H9 (cell line): ENCODE measurements around the gene SYT7. TPM values are rescaled to one million over a fixed set of nuclear protein-coding genes. Genes with fewer than 3 reads are reported as not detected.

Experiments
- DNase-seq: peaks from one replicate; pipeline ENCODE4 v3.0.0-alpha.2; 2017
- H2AFZ ChIP-seq: one replicate; pipeline ENCODE4 v1.6.1; 2013; ENCODE audit warnings: mild to moderate bottlenecking, low read length, control low read depth, moderate library complexity
- H2AK5ac ChIP-seq: 2 replicates; pipeline ENCODE4 v1.6.1; 2013; ENCODE audit warnings: low read length, control low read depth, mixed read lengths; ENCODE audit not compliant: insufficient read length
- H2BK120ac ChIP-seq: one replicate; pipeline ENCODE4 v1.6.1; 2013; ENCODE audit warnings: low read depth, mild to moderate bottlenecking, low read length, control low read depth, inconsistent platforms; ENCODE audit not compliant: poor library complexity, severe bottlenecking
- H2BK12ac ChIP-seq: 2 replicates; pipeline ENCODE4 v1.6.1; 2013; ENCODE audit warnings: low read length, control low read depth, mixed read lengths, low read depth; ENCODE audit not compliant: insufficient read length
- H2BK15ac ChIP-seq: 2 replicates; pipeline ENCODE4 v1.6.1; 2013; ENCODE audit warnings: low read depth, low read length, control low read depth
- H2BK20ac ChIP-seq: one replicate; pipeline ENCODE4 v1.6.1; 2013; ENCODE audit warnings: low read depth, mild to moderate bottlenecking, low read length, control low read depth, inconsistent platforms; ENCODE audit not compliant: poor library complexity, severe bottlenecking
- H2BK5ac ChIP-seq: 2 replicates; pipeline ENCODE4 v1.6.1; 2013; ENCODE audit warnings: low read length, control low read depth, mixed read lengths; ENCODE audit not compliant: insufficient read length
- H3K14ac ChIP-seq: 2 replicates; pipeline ENCODE4 v1.6.1; 2013; ENCODE audit warnings: low read length, control low read depth; ENCODE audit not compliant: insufficient read depth
- H3K18ac ChIP-seq: 2 replicates; pipeline ENCODE4 v1.6.1; 2013; ENCODE audit warnings: low read depth, mild to moderate bottlenecking, mixed read lengths, low read length, control low read depth; ENCODE audit not compliant: insufficient read length
- H3K23ac ChIP-seq: 2 replicates; pipeline ENCODE4 v1.6.1; 2013; ENCODE audit warnings: low read length, control low read depth, mixed read lengths, low read depth; ENCODE audit not compliant: insufficient read length
- H3K23me2 ChIP-seq: 2 replicates; pipeline ENCODE4 v1.6.1; 2013; ENCODE audit warnings: low read depth, mild to moderate bottlenecking, mixed read lengths, low read length, control low read depth; ENCODE audit not compliant: insufficient read length, poor library complexity, severe bottlenecking
- H3K27ac ChIP-seq: 2 replicates; pipeline ENCODE4 v1.5.1; 2013; ENCODE audit warnings: low read length, control low read depth, mixed read lengths, low read depth; ENCODE audit not compliant: insufficient read length
- H3K27me3 ChIP-seq: 2 replicates; pipeline ENCODE4 v1.6.1; 2013; ENCODE audit warnings: low read length, control low read depth, inconsistent platforms; ENCODE audit not compliant: insufficient read depth
- H3K4ac ChIP-seq: 2 replicates; pipeline ENCODE4 v1.6.1; 2013; ENCODE audit warnings: low read depth, mild to moderate bottlenecking, control low read depth, inconsistent platforms, low read length, moderate library complexity
- H3K4me1 ChIP-seq: 2 replicates; pipeline ENCODE4 v1.6.1; 2013; ENCODE audit warnings: low read length, control low read depth, inconsistent platforms; ENCODE audit not compliant: insufficient read depth
- H3K4me2 ChIP-seq: 2 replicates; pipeline ENCODE4 v1.6.1; 2013; ENCODE audit warnings: low read length, control low read depth, mixed read lengths; ENCODE audit not compliant: insufficient read length, insufficient read depth
- H3K56ac ChIP-seq: 2 replicates; pipeline ENCODE4 v1.6.1; 2013; ENCODE audit warnings: low read depth, mild to moderate bottlenecking, mixed read lengths, low read length, control low read depth; ENCODE audit not compliant: insufficient read length
- H3K79me1 ChIP-seq: 2 replicates; pipeline ENCODE4 v1.6.1; 2013; ENCODE audit warnings: low read depth, mild to moderate bottlenecking, moderate library complexity, low read length, control low read depth, inconsistent platforms; ENCODE audit not compliant: insufficient read depth, poor library complexity, severe bottlenecking
- H3K79me2 ChIP-seq: 2 replicates; pipeline ENCODE4 v1.6.1; 2013; ENCODE audit warnings: low read length, control low read depth, inconsistent platforms; ENCODE audit not compliant: insufficient read depth
- H3K9ac ChIP-seq: 2 replicates; pipeline ENCODE4 v1.6.1; 2013; ENCODE audit warnings: low read length, control low read depth, mixed read lengths; ENCODE audit not compliant: insufficient read length; ENCODE audit errors: extremely low read depth
- H3K9me3 ChIP-seq: one replicate; pipeline ENCODE4 v1.6.1; 2013; ENCODE audit warnings: low read depth, low read length, inconsistent platforms; ENCODE audit not compliant: control insufficient read depth
- H3T11ph ChIP-seq: one replicate; pipeline ENCODE4 v1.6.1; 2013; ENCODE audit warnings: mild to moderate bottlenecking, low read length, control low read depth, inconsistent platforms
- H4K20me1 ChIP-seq: one replicate; pipeline ENCODE4 v1.6.1; 2013; ENCODE audit not compliant: control insufficient read depth, insufficient read length, insufficient read depth
- H4K5ac ChIP-seq: 2 replicates; pipeline ENCODE4 v1.6.1; 2013; ENCODE audit warnings: low read depth, mild to moderate bottlenecking, mixed read lengths, low read length, control low read depth; ENCODE audit not compliant: insufficient read length
- H4K8ac ChIP-seq: replicated peaks from 2 replicates; pipeline ENCODE4 v1.6.1; 2013; ENCODE audit warnings: low read length, control low read depth, mixed read lengths, low read depth; ENCODE audit not compliant: insufficient read length
- H4K91ac ChIP-seq: 2 replicates; pipeline ENCODE4 v1.6.1; 2013; ENCODE audit warnings: low read depth, mild to moderate bottlenecking, moderate library complexity, mixed read lengths, low read length, control low read depth; ENCODE audit not compliant: insufficient read length
- H3K27ac Mint-ChIP-seq, 3 experiments: 2 replicates in 2 of 3; 3 replicates in 1 of 3; pipeline ENCODE4 v1.8.0; 2020 to 2021; ENCODE audit warnings: mixed read lengths in 3 of 3, mild to moderate bottlenecking in 1 of 3, moderate library complexity in 1 of 3
- H3K27me3 Mint-ChIP-seq: 2 replicates; pipeline ENCODE4 v1.8.0; 2021; ENCODE audit warnings: low read depth, mild to moderate bottlenecking, moderate library complexity, mixed read lengths
- H3K36me3 Mint-ChIP-seq, 3 experiments: 2 replicates in 2 of 3; 3 replicates in 1 of 3; pipeline ENCODE4 v1.8.0; 2020 to 2021; ENCODE audit warnings: low read depth in 3 of 3, mixed read lengths in 3 of 3; ENCODE audit not compliant: insufficient read depth in 1 of 3
- H3K4me1 Mint-ChIP-seq, 2 experiments: 2 replicates each; pipeline ENCODE4 v1.8.0; 2020; ENCODE audit warnings: mixed read lengths in 2 of 2
- H3K4me3 Mint-ChIP-seq, 2 experiments: 2 replicates in 1 of 2; 3 replicates in 1 of 2; pipeline ENCODE4 v1.8.0; 2020 to 2021; ENCODE audit warnings: mild to moderate bottlenecking in 2 of 2, mixed read lengths in 2 of 2, moderate library complexity in 1 of 2
- H3K9me3 Mint-ChIP-seq, 2 experiments: 2 replicates in 1 of 2; 3 replicates in 1 of 2; pipeline ENCODE4 v1.8.0; 2020; ENCODE audit warnings: mild to moderate bottlenecking in 2 of 2, mixed read lengths in 2 of 2, moderate library complexity in 1 of 2
- CTCF ChIP-seq: fragments of 200-600 bp; sonication (generic); conservative IDR thresholded peaks from 3 replicates; pipeline ENCODE4 v1.8.0; 2021; ENCODE audit warnings: antibody characterized with exemption, mild to moderate bottlenecking
- WGBS: extraction: QIAGEN DNeasy Blood & Tissue Kit; methylation state at CpG from one replicate; pipeline ENCODE4 v1.1.7; 2013; ENCODE audit warnings: missing lambda C conversion rate, low lambda C conversion rate, mixed read lengths; ENCODE audit not compliant: insufficient read length; ENCODE audit errors: extremely low coverage; 5-methylcytosine and 5-hydroxymethylcytosine counted together
- total RNA-seq: library from RNA; stranded (reverse); gene quantifications from 2 replicates; pipeline ENCODE4 v1.2.1, GENCODE V29; 2021

SYT7 gene
- total RNA-seq, 1 experiment from 2014 or later: 8.8 TPM

GRCh38 chr11:61587951-61588727 is 7.3 kb upstream of the SYT7 start:
- H3K79me1 ChIP-seq: no peaks in the 10 kb centered on the region
- no CpG with 5 or more reads among the region's 30 CpGs for WGBS
- H3K27me3 ChIP-seq: no peaks in the 10 kb centered on the region
- Mint-ChIP-seq H3K4me3 (peak overlapping the region; percentile 55 to 82), H3K36me3 (no peaks in the 10 kb centered on the region), H3K9me3 (no peaks in the 10 kb centered on the region; a peak in 1 of 5 replicates), H3K27ac (no peak overlapping the region), H3K27me3 (peaks cover 75% of the 10 kb centered on the region), H3K4me1 (peaks cover 25 to 45% of the 10 kb centered on the region in 2 experiments)
- no peak overlapping the region for H3K27ac ChIP-seq
- H3K4ac ChIP-seq: no peak overlapping the region
- no peak overlapping the region for H2BK15ac ChIP-seq
- no peak overlapping the region for H4K91ac ChIP-seq
- H3K9ac ChIP-seq: no peak overlapping the region
- no peak overlapping the region for H3K56ac ChIP-seq
- H2BK20ac ChIP-seq: no peak overlapping the region
- H3K23me2 ChIP-seq: peaks cover 17% of the 10 kb centered on the region
- no peak overlapping the region for H2BK12ac ChIP-seq
- H2AFZ ChIP-seq: no peak overlapping the region
- H2BK5ac ChIP-seq: no peak overlapping the region
- H3K4me2 ChIP-seq: peak overlapping the region; percentile 82
- H3K4me1 ChIP-seq: no peaks in the 10 kb centered on the region; the same call in 1 of the 2 replicates
- no peak overlapping the region for H3K23ac ChIP-seq
- peak; percentile 54 for TF ChIP-seq CTCF
- peak overlapping the region; percentile 25; the same call in 1 of the 2 replicates for H3K14ac ChIP-seq
- peak; percentile 93 for DNase-seq
- H4K20me1 ChIP-seq: no peaks in the 10 kb centered on the region
- H2BK120ac ChIP-seq: no peak overlapping the region
- H3T11ph ChIP-seq: no peak overlapping the region
- no peak overlapping the region for H3K18ac ChIP-seq
- H3K9me3 ChIP-seq: no peaks in the 10 kb centered on the region
- H4K5ac ChIP-seq: no peak overlapping the region
- no peaks in the 10 kb centered on the region for H3K79me2 ChIP-seq
- no peak overlapping the region for H4K8ac ChIP-seq
- H2AK5ac ChIP-seq: no peak overlapping the region
